Vagina (tissue), 2 donors: ENCODE data around the gene KRTAP5-2. TPM values are rescaled to one million over a fixed set of nuclear protein-coding genes. Genes with fewer than 3 reads are reported as not detected.
"Not testable (repeated sequence)": the region's sequence is repeated elsewhere in the genome, so short reads cannot be mapped to it uniquely, and the experiment has no call there.

Experiments used
- DNase-seq, 2 donors: peaks; one replicate each; pipeline ENCODE4 v3.0.0-alpha.2; 2017; ENCODE audit errors: extremely low spot score in 2 of 2
- H3K27ac ChIP-seq: fragments of 200-600 bp; sonication (generic); one replicate; pipeline ENCODE4 v1.5.1; 2019
- H3K27me3 ChIP-seq: fragments of 200-600 bp; sonication (generic); one replicate; pipeline ENCODE4 v1.5.1; 2019
- H3K36me3 ChIP-seq, 2 donors: fragments of 200-600 bp; sonication (generic); one replicate each; pipeline ENCODE4 v1.5.1; 2017 to 2019
- H3K4me1 ChIP-seq: fragments of 200-600 bp; sonication (generic); one replicate; pipeline ENCODE4 v1.5.1; 2019
- H3K4me3 ChIP-seq, 2 donors: fragments of 200-600 bp; sonication (generic); 1 replicate in 1 of 2; 2 replicates in 1 of 2; pipeline ENCODE4 v1.5.1; 2016 to 2019
- H3K9me3 ChIP-seq: fragments of 200-600 bp; sonication (generic); one replicate; pipeline ENCODE4 v1.5.1; 2019
- POLR2A ChIP-seq, 2 donors: fragments of 450-650 bp; IDR thresholded peaks; one replicate each; pipeline ENCODE4 v1.6.1; 2017; ENCODE audit warnings: antibody characterized with exemption in 2 of 2, mild to moderate bottlenecking in 2 of 2, moderate library complexity in 2 of 2
- POLR2AphosphoS5 ChIP-seq, 2 donors: sonication (generic); formaldehyde crosslinking; IDR thresholded peaks; one replicate each; pipeline ENCODE4 v1.9.0; 2017; ENCODE audit warnings: antibody characterized with exemption in 2 of 2, mild to moderate bottlenecking in 2 of 2, low read depth in 1 of 2; ENCODE audit not compliant: insufficient read depth in 1 of 2
- intact Hi-C: fragments of 100-400 bp; cut with DNase I; formaldehyde crosslinking; loops from one replicate; pipeline ENCODE4 v1.15.1; 2023
- total RNA-seq: library from RNA; depleted of rRNA; stranded (reverse); fragments of >200 nt; gene quantifications from one replicate; pipeline ENCODE4 v1.2.3, GENCODE V29; 2016
- TF ChIP-seq, protein P1 (sequence below), 3 experiments: fragments of 450-650 bp in 2 of 3; fragments of 200-600 bp in 1 of 3; sonication (generic) in 1 of 3; IDR thresholded peaks; one replicate each; pipeline ENCODE4 v1.5.1; 2017 to 2019; ENCODE audit warnings: antibody characterized with exemption in 3 of 3, mild to moderate bottlenecking in 2 of 3, moderate library complexity in 2 of 3

KRTAP5-2 gene
- not detected for total RNA-seq

- no peaks in the 10 kb centered on the region for H3K9me3 ChIP-seq
These were observed at the start of gene KRTAP5-2 for GRCh38 chr11:1597994-1598380. Gene KRTAP5-2 (minus strand): TSS chr11:1598294. CDS start chr11:1598250, 44 bp downstream.

DNA sequence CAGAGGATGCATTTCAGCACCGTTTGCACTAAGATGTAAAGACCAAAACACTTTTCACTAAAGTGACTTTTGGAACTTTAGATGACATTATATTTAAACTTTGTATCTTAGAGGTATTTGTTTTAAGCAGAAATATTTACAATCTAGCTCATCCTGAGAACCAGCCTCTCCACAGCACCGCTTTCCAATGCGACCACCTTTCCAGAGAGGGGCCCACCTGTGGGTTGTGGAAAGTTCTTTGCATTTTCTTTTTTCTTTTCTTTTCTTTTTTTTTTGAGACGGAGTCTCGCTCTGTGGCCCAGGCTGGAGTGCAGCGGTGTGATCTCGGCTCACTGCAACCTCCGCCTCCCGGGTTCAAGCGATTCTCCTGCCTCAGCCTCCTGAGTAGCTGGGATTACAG, 48.4 kb upstream of the KRTAP5-2 start:
- H3K4me3 ChIP-seq, H3K27me3 ChIP-seq, DNase-seq, H3K36me3 ChIP-seq, H3K9me3 ChIP-seq, H3K4me1 ChIP-seq, intact Hi-C loops, H3K27ac ChIP-seq: not testable (repeated sequence)

More at GRCh38 chr11:1597994-1598380, at the start of gene KRTAP5-2:
- no peak within 1 kb of the TSS for H3K4me3 ChIP-seq
- no peak within 1 kb of the TSS for H3K27ac ChIP-seq
- H3K4me1 ChIP-seq, result no peaks in the 10 kb centered on the region
- DNase-seq, result no peak
- intact Hi-C loops, result no loop called here
- TF ChIP-seq, protein P1, sequence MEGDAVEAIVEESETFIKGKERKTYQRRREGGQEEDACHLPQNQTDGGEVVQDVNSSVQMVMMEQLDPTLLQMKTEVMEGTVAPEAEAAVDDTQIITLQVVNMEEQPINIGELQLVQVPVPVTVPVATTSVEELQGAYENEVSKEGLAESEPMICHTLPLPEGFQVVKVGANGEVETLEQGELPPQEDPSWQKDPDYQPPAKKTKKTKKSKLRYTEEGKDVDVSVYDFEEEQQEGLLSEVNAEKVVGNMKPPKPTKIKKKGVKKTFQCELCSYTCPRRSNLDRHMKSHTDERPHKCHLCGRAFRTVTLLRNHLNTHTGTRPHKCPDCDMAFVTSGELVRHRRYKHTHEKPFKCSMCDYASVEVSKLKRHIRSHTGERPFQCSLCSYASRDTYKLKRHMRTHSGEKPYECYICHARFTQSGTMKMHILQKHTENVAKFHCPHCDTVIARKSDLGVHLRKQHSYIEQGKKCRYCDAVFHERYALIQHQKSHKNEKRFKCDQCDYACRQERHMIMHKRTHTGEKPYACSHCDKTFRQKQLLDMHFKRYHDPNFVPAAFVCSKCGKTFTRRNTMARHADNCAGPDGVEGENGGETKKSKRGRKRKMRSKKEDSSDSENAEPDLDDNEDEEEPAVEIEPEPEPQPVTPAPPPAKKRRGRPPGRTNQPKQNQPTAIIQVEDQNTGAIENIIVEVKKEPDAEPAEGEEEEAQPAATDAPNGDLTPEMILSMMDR (IDR thresholded peaks at IDR 0.05), result no peak
- TF ChIP-seq POLR2A (IDR thresholded peaks at IDR 0.05), result no peak
- TF ChIP-seq POLR2AphosphoS5 (IDR thresholded peaks at IDR 0.05; ENCODE audit: insufficient read depth in 1 of 2, low read depth in 1 of 2), result no peak
- H3K36me3 ChIP-seq, result no peaks in the 10 kb centered on the region
- no peaks in the 10 kb centered on the region for H3K27me3 ChIP-seq

DNA sequence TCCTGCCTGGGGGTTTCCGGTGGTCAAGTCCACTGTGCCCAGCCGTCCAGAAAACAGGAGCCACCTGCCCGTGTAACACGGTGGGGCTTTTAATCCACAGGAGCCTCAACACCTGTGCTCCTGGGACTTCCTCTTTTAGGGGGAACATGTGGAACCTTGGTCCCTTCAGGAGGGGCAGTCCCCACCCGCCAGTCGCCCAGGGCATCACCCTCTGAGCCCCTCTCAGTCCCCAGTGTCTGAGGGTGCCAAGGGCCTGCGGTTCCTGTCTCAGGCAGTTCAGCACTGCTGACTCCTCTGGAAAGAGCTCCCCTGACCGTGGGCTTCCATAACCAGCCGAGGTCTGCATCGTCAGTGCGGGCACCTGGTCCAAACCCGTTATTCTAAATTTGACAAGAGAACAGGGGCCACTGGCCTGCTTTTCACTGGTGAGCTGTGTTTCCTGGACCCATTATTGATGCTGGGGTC, 47.3 kb upstream of the KRTAP5-2 start:
- no peaks in the 10 kb centered on the region for H3K36me3 ChIP-seq
- H3K27ac ChIP-seq, result no peak overlapping the region
- DNase-seq, result no peak
- intact Hi-C loops, result no loop called here
- H3K27me3 ChIP-seq, result no peaks in the 10 kb centered on the region
- H3K9me3 ChIP-seq, result no peaks in the 10 kb centered on the region
- TF ChIP-seq POLR2A (IDR thresholded peaks at IDR 0.05) (no peak), POLR2AphosphoS5 (IDR thresholded peaks at IDR 0.05; ENCODE audit: insufficient read depth in 1 of 2, low read depth in 1 of 2) (no peak)
- TF ChIP-seq, protein P1 (IDR thresholded peaks at IDR 0.05), result no peak
- no peak overlapping the region for H3K4me3 ChIP-seq
- no peaks in the 10 kb centered on the region for H3K4me1 ChIP-seq

DNA sequence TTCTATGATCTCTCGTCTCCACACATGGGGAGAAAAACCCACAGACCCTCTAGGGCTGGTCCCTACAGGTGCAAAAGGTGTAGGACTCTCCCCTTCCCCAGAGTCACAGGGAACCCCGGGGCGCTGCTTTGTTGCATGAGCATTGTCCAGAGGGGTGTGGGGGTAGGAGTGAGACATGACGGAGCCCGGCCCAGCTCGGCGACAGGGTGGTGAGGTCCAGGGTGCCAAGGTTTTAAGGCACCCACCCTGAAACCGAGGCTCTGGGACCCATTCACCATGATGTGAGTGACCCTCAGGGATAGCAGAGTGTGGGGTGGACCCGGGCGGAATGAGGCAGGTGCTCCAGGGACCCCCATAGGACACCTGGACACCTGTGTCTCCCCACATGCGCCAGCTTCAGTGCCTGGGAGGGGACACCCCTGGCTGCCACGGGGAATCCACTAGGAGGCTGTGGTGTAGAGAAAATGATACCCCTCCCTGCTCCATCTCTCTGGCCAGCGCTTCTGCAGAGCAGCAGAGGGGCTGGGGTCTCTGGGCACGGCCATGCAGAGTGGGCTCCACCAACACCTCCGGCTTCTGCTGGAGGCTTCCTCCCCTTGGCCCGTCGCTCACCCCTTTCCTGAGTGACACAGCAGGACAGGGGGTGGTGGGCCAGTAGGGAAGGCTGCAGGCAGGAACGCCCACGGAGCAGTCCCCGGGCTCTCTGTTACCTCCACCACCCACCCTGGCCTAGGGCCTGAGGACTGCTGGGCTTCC, 46.7 kb upstream of the KRTAP5-2 start:
- DNase-seq, result no peak
- Histone ChIP-seq H3K4me1 (no peaks in the 10 kb centered on the region), H3K27ac (no peak overlapping the region), H3K27me3 (no peaks in the 10 kb centered on the region), H3K4me3 (no peak overlapping the region), H3K36me3 (no peaks in the 10 kb centered on the region), H3K9me3 (no peaks in the 10 kb centered on the region)
- TF ChIP-seq POLR2AphosphoS5 (IDR thresholded peaks at IDR 0.05; ENCODE audit: insufficient read depth in 1 of 2, low read depth in 1 of 2), result no peak
- TF ChIP-seq, protein P1 (IDR thresholded peaks at IDR 0.05), result no peak
- no peak for TF ChIP-seq POLR2A (IDR thresholded peaks at IDR 0.05)
- intact Hi-C loops, result no loop called here

DNA sequence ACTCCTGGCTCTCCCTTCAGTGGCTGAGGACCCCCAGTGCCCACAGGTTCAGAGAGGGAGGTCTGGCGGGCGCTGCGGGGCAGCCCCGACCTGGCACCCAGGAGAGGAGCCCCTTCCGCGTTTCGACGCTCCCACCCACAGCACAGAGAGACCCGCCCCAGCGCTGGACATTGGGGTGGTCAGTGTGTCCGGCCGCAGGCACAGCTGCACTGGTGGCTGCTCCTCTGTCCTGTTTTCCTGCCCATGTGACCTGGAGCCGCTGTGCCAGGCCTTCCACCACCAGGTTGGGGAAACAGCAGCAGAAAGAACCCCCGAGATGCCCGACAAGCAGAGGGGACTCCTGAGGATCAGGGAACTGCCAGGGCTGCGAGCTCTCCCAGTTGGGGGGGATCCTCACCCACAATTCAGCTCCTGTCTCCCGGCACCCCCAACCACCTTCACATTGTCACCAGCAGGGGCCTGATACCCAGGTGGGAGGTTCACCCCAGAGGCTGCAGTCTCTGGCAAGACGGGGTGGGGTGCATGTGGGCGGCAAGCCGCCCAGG, 45.1 kb upstream of the KRTAP5-2 start:
- Histone ChIP-seq H3K36me3 (no peaks in the 10 kb centered on the region), H3K4me3 (no peak overlapping the region), H3K9me3 (no peaks in the 10 kb centered on the region), H3K4me1 (no peaks in the 10 kb centered on the region), H3K27me3 (no peaks in the 10 kb centered on the region), H3K27ac (no peak overlapping the region)
- TF ChIP-seq, protein P1 (IDR thresholded peaks at IDR 0.05), result no peak
- TF ChIP-seq POLR2AphosphoS5 (IDR thresholded peaks at IDR 0.05; ENCODE audit: insufficient read depth in 1 of 2, low read depth in 1 of 2) (no peak), POLR2A (IDR thresholded peaks at IDR 0.05) (no peak)
- no peak for DNase-seq
- intact Hi-C loops, result no loop called here
